BE2C (cell line): ENCODE measurements around the gene PKIB.

Source experiments
- DNase-seq: peaks from one replicate; pipeline ENCODE4 v3.0.0-alpha.2; 2020
- H3K27me3 ChIP-seq: fragments of 250-450 bp; sonication (Bioruptor Pico); 2 replicates; pipeline ENCODE4 v1.5.1; 2020; ENCODE audit warnings: mild to moderate bottlenecking
- H3K36me3 ChIP-seq: fragments of 250-450 bp; sonication (Bioruptor Pico); 2 replicates; pipeline ENCODE4 v1.5.1; 2020; ENCODE audit warnings: mild to moderate bottlenecking
- H3K4me1 ChIP-seq: fragments of 250-450 bp; sonication (Bioruptor Pico); 2 replicates; pipeline ENCODE4 v1.5.1; 2020
- H3K4me3 ChIP-seq: 2 replicates; pipeline ENCODE4 v1.5.1; 2011; ENCODE audit warnings: low read depth, low read length
- H3K9me3 ChIP-seq: fragments of 250-450 bp; sonication (Bioruptor Pico); 2 replicates; pipeline ENCODE4 v1.5.1; 2020
- CTCF ChIP-seq: IDR thresholded peaks from 2 replicates; pipeline ENCODE4 v1.5.1; 2012; ENCODE audit warnings: mild to moderate bottlenecking, low read depth, low read length

The PKIB gene

GRCh38 chr6:122615409-122615808 lies 5.2 kb downstream of the PKIB start:
- H3K27me3 ChIP-seq: peaks cover 16% of the 10 kb centered on the region
- no peaks in the 10 kb centered on the region for H3K4me1 ChIP-seq
- no peaks in the 10 kb centered on the region for H3K9me3 ChIP-seq
- no peak overlapping the region for H3K4me3 ChIP-seq
- TF ChIP-seq CTCF: no peak
- no peak for DNase-seq
- H3K36me3 ChIP-seq: no peaks in the 10 kb centered on the region

DNA sequence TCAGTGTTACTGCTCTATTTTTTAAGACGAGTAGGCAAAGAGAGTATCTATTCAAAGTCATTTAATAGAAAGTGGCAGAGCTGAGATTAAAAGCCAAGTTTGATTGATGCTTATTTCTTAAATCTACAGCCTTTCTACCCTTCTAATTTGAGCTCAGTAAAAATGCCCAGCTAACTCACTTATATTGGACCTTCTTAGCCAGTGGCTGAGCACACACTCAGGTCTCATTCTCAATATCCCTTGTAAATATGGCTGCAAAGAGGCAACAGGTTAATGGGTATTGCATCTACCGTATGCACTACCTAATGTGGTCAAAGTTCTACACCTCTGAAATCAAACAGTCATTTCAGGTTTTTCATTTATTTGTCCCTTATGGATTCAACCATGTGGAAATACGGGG lies 6.7 kb downstream of the PKIB start:
- Histone ChIP-seq H3K36me3 (no peaks in the 10 kb centered on the region), H3K9me3 (no peaks in the 10 kb centered on the region), H3K4me3 (no peak overlapping the region), H3K27me3 (peaks cover 1% of the 10 kb centered on the region; the same call in 1 of the 2 replicates), H3K4me1 (no peaks in the 10 kb centered on the region)
- no peak for TF ChIP-seq CTCF
- DNase-seq: no peak

DNA sequence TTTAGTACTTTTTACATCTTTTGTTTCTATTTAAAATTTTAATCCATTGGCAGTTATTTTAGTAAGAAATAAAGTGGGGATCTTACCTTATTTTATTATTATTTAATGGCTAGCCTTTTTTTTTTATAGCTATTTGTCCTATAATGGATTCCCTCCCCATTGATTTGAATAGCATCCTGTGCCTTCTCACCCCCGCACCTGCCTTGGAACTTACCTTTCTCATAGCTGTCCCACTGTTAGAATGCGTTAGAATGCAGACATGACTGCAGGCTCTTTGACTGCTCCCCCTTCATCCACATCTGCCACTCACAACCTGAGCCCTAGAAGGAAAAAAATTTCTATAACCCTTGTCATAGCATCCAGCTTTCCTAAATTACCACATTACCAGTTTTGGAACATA lies 9.1 kb downstream of the PKIB start:
- TF ChIP-seq CTCF: no peak
- Histone ChIP-seq H3K27me3 (no peaks in the 10 kb centered on the region), H3K4me3 (no peak overlapping the region), H3K4me1 (no peaks in the 10 kb centered on the region), H3K36me3 (no peaks in the 10 kb centered on the region), H3K9me3 (no peaks in the 10 kb centered on the region)
- DNase-seq: no peak

DNA sequence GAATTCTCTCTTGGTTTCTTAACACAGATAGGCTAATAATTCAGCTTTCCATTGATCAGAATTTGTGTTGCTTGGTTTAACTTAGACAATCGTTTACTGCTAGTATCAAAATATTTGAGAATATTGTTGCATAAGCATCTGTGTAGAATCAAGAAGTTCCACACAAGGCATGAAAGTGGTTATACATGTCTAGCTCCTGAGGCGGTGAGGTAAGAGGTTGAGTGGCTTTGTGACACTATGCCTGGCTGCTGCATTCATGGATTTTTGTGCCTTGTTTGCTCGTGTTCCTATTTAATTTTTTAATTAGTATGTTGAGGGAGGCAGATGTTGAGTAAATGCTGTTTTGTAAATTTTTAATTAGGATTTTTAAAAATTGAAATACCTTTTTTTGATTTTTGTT lies 10.2 kb downstream of the PKIB start:
- no peak for DNase-seq
- no peaks in the 10 kb centered on the region for H3K36me3 ChIP-seq
- no peaks in the 10 kb centered on the region for H3K4me1 ChIP-seq
- TF ChIP-seq CTCF: no peak
- H3K27me3 ChIP-seq: no peaks in the 10 kb centered on the region
- H3K4me3 ChIP-seq: no peak overlapping the region
- H3K9me3 ChIP-seq: no peaks in the 10 kb centered on the region

DNA sequence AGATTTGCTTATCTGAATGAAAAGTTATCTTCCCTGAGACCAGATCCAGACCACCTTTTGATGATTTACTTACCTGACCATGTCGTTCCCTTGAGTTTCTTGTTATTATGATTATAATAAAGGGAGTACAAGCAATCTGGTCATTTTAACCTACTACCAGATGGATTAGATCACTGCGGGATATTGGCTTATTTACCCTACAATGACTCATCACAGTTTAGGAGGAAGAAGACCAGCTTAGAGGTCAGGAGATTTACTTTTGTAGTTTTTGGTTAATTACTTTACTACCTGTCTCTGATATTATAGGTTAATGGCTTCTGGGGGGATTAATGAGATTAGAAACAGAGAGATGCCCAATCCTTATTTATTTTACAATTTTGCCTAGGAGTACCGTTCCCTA lies 10.7 kb downstream of the PKIB start:
- no peaks in the 10 kb centered on the region for H3K9me3 ChIP-seq
- H3K4me3 ChIP-seq: no peak overlapping the region
- TF ChIP-seq CTCF: no peak
- H3K36me3 ChIP-seq: no peaks in the 10 kb centered on the region
- H3K27me3 ChIP-seq: no peaks in the 10 kb centered on the region
- no peak for DNase-seq
- no peaks in the 10 kb centered on the region for H3K4me1 ChIP-seq

GRCh38 chr6:122621638-122622037 lies 11.4 kb downstream of the PKIB start:
- Histone ChIP-seq H3K36me3 (no peaks in the 10 kb centered on the region), H3K9me3 (no peaks in the 10 kb centered on the region), H3K4me1 (no peaks in the 10 kb centered on the region), H3K27me3 (no peaks in the 10 kb centered on the region), H3K4me3 (no peak overlapping the region)
- no peak for DNase-seq
- TF ChIP-seq CTCF: no peak
